ENCODE results near the gene ESYT2.

The ESYT2 gene

DNA sequence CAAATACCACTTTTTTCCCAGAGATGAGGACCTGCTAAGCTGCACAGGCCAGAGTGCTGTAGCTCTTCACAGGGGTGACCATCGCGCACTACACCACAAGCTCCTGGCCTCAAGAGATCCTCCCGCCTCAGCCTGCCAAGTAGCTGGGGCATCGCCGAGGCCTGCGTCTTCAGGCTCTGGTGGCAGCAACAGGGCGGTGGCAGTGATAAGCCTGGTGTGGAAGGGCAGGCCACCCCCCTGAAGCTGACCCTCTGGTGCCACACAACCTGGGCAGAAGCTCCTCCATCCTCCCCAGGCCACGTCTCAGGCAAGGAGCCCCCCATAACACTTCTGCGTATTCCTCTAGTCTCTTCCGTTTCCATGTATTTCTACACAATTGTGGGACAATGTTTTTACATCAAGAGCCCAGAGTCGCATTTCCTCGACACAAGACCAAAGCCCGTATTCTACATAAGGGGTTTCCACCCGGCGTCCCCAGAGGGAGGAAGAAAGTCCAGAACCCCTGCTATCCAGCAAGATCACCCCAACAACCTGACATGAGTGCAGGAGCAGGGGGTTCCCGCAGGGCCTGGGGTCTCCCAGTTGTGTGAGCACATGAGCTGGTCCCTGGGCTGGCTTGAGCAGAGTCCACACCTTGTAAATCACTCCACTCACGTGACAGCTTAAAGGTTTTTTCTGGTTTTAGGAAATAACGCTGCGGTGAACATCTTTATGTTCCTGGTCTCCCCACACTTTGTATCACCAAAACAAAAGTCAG is 87.1 kb downstream of the ESYT2 start:
- no peak for DNase-seq (ENCODE audit: low spot score)

DNA sequence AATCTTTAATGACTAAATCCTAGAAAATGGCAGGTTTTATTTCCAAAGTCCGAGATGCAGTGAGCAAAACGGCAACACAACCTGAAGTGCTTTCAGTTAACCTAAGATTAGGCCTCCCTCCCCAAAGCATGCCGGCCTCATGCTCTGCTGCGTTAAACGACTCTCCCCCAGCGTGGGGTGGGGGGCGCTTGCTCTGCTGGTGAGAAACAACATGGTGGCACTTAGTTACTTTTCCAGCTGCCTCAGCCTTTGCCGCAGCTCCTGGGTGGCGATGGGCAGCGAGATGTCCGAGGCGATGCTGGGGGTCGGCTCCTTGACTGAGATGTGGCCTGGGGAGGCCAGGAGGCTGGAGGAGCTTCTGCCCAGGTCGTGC is 88.0 kb downstream of the ESYT2 start:
- no peak for DNase-seq (ENCODE audit: low spot score)

DNA sequence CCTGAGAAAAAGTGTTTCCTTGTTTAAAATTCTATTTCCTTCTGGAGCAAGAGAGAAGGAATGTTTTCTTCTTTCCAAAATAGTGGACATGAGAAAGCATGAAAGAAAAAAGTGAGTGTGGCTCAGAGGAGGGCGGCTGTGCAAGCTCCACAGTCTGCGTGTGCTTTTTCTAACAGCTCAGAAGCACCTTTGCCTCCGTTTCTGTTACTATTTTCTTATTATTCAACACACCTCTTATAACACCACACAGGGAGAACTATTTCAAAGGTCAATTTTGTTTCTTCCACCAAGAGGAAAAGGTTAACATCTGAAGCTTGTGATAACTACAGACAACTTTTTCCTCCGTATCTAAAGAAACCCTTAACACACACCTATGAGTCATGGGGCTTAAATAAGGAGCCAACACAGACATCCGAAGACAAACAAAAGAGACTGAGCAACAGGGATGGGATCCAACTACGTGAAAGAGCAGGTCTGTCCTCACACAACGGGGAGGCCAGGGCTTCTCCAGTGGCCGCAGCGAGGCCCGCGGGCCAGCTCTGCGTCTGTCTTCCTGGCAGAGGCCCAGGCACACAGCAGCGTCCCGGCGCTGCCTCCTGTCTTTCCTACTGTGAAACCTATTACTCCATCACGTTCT is 88.5 kb downstream of the ESYT2 start:
- no peak for DNase-seq (ENCODE audit: low spot score)

DNA sequence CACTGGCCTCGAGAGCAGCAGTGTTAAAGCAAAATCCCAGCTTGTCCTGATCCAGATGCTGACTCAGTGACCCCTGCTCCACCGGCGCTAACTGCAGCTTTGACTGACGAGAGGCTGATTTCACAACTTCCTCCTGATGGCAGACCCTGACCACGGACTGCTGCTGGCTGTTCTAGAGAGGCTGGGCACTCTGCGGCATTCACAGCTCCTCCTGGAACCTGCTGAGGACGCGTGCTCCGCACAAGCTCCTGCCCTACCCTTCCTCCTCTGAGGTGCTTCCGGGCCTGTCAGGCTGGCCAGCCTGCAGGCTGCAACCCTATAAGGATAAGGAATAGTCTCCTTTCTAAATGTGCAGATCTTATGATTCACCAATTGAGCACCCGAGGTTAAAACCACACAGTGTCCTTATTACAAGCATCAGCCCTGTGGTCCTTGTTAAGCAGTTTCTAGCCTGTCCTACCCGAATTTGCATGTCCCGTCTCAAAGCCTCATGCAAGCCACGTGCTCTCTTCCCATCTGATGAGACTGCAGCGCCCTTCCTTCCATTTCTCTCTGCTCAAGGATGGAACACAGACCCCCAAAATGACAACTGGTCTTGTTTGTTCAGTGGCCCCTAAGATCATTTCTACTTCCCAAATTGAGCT is 89.2 kb downstream of the ESYT2 start:
- no peak for DNase-seq (ENCODE audit: low spot score)

DNA sequence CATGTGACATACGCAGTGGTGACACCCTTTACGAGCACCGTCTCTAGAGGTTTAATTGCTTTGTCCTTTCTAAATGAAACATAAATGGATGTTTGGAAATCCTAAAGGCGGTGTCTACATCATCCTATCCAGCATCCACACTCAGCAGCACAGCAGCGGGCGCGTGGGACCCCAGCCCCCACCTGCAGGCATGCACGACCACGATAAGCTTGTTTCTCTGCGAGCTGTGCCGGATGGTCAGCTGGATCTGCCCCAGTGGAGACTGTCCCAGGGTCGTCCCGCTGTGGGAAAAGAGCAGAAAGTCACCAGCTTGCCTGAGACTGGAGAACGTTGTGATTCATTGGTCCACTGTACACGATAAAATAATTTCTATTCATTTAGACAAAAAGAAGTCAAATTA is 90.5 kb downstream of the ESYT2 start:
- DNase-seq (ENCODE audit: low spot score): no peak

DNA sequence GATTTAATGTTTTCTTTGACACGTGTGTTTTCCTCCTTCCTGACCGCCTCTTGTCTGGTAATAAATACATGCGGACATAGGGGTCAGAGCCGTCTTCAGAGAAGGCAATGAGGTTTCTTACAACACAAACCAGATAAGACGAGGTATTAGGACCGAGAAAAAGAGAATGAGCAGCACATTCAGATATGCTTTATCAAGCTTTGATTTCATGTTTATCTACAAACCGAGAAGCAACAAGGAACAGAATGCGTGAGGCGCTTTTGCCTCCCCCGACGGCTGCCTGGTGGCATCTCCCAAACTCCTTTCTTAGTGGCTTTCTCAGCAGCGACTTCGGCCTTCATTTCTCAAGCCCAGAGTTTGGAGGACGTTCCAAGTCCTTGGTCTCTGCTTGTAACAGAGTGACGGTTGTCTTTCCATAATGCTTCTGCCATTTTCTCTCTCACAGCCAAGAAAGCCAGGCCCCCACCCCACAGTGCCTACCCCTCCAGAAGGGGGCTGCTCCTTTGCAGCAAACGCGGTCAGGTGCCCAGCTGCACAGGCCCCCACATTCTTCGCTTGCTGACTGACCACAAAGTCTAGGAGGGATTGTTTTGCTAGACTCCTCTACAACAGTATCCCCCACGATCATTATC is 92.1 kb downstream of the ESYT2 start:
- no peak for DNase-seq (ENCODE audit: low spot score)

DNA sequence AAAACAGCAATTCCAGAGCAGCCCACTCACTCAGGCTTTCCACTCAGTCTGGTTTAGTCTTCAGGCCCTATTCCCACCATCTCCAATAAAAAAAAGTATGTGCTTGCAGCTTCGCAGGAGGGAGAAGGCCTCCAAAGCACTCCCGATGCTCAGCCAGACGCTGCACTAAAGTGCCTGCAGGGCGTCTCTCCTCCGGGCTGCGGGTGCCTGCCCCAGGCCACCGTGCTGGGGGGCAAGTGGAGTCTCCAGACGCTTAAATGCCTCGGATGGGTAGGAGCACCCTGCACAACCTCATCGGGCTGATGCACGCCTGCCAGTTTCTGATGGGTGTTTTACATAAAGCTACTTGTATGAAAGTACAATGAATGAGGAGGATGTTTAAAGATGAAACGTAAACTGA is 93.4 kb downstream of the ESYT2 start:
- DNase-seq (ENCODE audit: low spot score): no peak

DNA sequence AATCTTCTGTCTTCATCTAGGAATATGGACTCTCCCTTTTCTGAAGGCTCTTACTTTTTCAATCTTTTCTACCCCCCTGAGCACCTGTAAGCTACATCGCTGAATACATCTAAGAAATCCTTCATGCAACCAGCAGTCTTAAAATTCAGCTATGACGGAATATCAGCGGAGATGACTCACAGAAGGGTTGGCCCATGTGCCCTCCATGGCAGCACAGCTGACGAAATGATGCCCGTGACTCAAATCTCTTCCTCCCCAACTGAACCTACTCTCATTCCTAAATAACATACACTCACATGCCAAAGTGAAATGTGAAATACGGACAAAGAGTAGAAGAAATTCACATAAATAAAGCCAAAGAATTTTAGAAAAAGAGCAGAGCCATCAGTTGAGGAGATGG is 94.4 kb downstream of the ESYT2 start:
- DNase-seq (ENCODE audit: low spot score): no peak

DNA sequence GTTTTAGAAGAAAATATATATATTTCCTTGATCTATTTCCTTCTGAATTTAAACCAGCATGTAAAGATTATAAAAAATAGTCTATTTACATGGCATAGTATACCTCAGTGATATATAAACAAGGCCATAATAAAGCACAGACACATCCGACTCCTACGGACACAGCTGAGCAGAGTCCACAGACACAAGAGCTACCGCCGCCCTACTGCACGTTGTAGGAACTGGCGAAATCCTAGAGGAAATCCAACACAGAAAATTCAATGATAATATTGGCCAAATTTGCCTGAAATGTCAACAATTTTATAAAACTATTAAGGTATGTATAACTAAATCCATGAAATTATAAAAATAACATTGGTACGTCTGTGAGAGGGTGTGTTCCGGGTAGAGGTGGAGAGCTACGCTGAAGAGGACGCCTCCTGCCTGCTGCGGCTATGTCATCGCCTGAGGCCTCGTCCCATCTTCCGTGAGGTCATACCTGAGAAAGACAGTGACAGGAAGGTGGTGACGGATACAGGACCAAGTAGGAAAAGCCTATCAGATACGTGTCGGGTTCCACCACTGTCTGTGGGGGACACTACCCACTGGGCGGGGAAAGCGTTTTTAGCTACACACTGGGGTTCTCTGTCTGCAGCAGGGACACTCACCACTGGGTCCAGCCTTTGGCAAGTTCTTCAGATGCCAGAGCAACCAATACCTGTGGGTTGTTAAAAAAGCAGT is 95.4 kb downstream of the ESYT2 start:
- DNase-seq (ENCODE audit: low spot score): no peak

DNA sequence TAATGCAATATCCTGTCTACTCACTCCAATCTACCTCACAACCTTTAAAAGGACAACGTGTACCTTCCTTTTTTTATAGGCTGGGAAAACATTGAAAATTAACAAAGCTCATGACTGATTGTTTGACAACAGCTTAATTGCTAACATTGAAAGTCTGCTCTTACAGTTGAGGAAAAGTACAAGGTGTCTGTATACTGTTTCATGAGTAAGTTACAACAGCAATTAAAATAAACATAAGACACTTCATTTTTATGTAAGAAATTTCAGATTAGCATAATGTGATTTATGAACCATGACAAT is 96.1 kb downstream of the ESYT2 start:
- DNase-seq (ENCODE audit: low spot score): no peak

DNA sequence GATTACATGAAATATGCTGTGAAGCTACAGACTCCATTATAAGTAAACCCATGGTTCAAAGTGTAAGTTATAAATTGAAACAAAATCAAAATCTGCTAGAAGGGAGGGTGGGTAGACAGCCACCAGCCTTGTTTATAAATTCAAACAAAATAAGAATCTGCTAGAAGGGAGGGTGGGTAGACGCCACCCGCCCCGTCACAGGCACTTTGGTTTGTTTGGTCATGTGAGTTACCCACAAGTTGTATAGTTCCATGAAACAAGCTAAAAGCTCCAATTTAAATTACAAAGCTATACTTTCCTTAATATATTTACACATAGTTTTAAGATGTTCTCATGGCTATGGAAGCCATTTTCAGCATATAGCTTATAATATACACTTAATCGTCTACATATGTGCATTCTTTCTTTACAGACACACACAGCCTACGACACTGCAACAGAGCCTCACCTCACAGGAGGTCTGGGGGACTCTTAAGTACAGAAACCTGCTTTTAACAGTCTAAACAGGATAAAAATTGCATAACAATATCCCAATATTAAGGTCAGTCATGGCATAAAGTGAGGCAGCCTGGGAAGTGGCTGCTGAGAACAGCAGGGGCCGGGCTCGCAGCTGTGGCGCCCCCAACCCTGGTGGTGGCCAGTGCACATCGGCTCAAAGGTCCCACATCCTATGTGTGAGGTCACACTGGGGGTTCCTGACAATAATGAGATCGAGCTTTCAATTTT is 96.7 kb downstream of the ESYT2 start:
- no peak for DNase-seq (ENCODE audit: low spot score)

DNA sequence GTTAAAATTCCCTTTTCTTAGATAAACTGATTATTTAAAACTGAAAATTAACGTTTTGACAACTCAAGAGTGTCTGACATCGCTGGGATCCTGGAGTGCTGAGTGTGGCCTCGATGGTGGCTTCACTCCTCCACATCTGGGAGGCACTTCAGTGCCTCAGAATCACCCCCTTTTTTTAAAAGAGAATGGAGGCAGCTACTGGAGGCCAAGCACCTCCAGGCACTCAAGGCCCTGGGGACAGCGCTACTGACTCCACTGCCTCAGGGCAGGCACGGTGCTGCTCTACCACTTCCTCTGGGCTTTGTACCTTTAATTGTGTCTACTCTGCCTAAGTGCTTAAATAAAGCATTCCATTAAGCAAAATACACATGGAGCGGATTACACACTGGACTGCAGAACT is 97.5 kb downstream of the ESYT2 start:
- no peak for DNase-seq (ENCODE audit: low spot score)

DNA sequence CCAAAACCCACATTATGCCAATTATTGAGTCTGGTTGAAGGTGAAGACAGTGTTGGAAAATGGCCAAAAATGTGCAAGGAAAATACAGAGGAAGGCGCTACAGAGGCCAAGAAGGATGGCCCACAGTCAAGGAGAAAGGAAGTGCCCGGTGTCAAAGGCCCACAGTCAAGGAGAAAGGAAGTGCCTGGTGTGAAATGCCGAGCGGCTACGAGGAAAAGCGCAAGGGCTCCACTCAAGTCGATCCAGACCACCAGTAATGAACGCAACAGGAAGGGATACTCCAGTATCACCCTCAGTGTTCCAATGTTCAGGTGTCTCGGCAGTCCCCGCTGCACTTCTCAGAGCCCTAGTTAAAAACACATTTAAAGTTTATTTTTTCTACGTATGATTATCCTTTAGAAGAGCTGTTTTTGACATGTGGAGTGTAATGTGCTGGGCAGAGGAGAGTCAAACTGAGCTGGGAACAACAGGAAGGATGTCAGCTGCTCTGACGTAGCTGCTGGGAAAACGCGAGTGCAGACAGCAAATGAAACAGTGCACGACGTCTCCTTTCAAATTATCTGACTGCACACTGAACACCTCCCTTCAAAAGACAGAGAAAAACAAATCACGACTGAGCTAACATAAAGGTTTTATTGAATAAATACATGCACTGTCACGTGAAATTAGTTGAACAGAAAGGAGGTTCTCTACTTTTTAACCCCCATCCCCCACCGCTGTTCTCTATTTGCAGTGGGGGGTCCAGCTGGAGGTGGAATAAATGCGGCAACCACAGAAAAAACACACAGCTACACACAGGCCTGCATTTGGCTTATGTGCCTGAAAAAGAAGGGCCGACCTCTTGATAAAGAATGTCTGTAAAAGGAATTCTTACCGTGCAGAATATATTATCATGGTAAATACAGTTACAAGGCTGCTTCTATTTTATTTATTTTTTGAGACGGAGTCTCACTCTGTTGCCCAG is 98.6 kb downstream of the ESYT2 start:
- no peak for DNase-seq (ENCODE audit: low spot score)

DNA sequence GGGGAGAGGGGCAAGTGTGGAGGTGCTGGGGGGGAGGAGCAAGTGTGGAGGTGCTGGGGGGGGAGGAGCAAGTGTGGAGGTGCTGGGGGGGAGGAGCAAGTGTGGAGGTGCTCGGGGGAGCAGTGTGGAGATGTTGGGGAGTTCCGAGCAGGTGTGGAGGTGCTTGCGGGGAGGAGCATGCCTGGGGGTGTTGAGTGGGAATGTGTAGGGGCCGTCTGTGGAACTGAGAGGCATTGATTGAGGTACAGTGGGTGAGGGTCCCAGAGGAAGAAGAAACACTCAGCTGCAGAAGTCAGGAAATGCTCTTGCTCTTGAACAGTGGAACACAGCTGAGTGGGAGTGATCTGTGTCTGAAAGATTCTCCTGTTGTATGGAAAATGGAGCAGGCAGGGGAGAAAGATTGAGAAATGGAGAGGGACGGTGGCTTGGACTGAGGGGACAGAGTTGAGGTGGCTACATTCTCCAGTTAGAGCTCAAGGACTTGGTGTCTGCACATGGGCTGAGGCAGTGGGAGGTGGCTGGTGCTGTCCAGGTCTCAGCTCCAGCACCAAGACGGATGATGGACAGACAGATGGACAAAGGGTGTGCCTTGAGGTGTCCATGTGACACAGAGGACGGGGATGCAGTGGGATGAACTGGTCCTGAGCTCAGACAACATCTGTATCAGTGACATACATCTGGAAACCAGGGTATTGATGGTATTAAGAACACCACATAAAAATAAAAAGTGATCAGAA is 99.5 kb downstream of the ESYT2 start:
- no peak for DNase-seq (ENCODE audit: low spot score)

DNA sequence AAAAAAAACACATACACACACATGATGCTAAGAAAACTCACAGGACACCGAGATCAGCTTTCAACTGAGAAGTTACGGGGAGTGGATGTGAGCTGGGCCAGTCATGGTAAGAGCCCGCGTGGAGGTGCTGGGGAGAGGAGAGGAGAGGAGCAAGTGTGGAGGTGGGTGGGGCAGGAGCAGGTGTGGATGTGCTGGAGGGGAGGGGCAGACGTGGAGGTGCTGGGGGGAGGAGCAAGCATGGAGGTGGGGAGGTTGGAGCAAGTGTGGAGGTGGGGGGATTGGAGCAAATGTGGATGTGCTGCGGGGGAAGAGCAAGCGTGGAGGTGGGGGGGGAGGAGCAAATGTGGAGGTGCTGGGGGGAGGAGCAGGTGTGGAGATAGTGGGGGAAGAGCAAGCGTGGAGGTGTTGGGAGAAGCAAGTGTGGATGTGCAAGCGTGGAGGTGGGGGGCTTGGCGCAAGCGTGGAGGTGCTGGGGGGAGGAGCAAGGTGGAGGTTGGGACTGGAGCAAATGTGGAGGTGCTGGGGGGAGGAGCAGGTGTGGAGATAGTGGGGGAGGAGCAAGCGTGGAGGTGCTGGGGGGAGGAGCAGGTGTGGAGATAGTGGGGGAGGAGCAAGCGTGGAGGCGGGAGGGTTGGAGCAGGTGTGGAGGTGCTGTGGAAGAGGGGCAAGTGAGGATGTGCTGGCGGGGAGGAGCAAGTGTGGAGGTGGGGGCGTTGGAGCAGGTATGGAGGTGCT is 100.2 kb downstream of the ESYT2 start:
- no peak for DNase-seq (ENCODE audit: low spot score)

DNA sequence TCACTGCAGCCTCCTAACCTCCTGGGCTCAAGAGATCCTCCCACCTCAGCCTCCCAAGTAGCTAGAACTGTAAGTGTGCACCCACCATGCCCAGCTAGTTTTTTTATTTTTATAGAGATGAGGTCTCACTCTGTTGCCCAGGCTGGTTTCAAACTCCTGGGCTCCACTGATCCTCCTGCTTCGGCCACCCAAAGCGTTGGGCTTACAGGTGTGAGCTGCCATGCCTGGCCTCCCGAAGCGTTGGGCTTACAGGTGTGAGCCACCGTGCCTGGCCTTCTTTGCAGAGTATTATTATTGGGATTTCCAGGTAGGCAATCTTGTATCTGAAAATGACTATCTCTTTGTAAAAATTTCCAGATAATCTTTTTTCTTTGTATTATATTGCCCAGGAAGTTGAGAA is 101.6 kb downstream of the ESYT2 start:
- DNase-seq (ENCODE audit: low spot score): no peak

DNA sequence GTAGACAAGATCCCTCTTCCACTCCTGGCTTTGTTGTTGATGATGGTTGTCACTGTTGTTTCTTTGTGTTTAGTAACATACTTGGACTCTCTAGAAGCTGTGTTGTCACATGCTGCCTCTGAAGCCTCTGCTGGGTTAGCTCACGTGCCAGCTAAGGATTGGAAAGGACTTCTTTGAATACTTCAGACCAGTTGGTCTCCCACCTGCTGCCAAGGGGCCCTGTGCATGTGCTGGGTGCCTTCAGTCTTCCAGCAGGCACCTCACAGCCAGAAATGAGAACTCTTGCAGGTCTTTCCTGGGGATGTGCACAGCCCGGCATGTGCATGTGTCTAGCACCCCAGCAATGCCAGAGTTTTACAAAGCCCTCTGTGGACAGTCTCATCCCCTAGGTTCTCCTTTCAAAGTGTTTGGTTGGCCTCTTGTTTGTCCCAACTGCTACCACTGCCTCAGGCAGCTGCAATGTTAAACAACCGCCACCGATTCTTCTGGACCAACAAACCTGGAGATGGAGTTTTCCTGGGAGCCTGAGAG is 103.0 kb downstream of the ESYT2 start:
- DNase-seq (ENCODE audit: low spot score): no peak

DNA sequence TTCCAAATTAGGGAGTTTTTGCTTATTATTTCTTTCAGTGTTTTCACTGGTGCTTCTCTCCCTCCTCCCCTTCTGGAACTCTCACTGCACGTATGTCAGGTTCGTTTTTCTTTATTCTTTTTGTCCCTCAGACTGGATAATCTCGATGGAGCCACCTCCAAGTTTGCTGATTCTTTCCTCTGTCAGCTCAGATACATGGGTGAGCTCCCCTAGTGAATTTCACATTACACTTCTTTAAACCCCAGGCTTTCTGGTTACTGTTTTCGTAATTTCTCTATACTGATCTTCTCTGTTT is 103.9 kb downstream of the ESYT2 start:
- DNase-seq (ENCODE audit: low spot score): no peak
